Coronary artery (tissue), 2 donors: ENCODE data around the gene MRGPRF.

Source experiments
- DNase-seq: peaks from one replicate; pipeline ENCODE4 v3.0.0-alpha.2; 2017; ENCODE audit warnings: low spot score
- H3K27ac ChIP-seq, 2 donors: fragments of 200-600 bp; sonication (generic); one replicate each; pipeline ENCODE4 v1.5.1; 2016 to 2019
- H3K4me3 ChIP-seq: fragments of 200-600 bp; sonication (generic); 2 replicates; pipeline ENCODE4 v1.5.1; 2016; ENCODE audit warnings: mild to moderate bottlenecking, moderate library complexity
- CTCF ChIP-seq: fragments of 200-600 bp; sonication (generic); IDR thresholded peaks from one replicate; pipeline ENCODE4 v1.5.1; 2019; ENCODE audit warnings: antibody characterized with exemption

Gene MRGPRF

GRCh38 chr11:69010361-69010891, 2.6 kb downstream of the MRGPRF start:
- DNase-seq: no peak
- H3K4me3 ChIP-seq: peak overlapping the region; percentile 82
- no peak for TF ChIP-seq CTCF
- H3K27ac ChIP-seq: peak overlapping the region; percentile 92 to 97

DNA sequence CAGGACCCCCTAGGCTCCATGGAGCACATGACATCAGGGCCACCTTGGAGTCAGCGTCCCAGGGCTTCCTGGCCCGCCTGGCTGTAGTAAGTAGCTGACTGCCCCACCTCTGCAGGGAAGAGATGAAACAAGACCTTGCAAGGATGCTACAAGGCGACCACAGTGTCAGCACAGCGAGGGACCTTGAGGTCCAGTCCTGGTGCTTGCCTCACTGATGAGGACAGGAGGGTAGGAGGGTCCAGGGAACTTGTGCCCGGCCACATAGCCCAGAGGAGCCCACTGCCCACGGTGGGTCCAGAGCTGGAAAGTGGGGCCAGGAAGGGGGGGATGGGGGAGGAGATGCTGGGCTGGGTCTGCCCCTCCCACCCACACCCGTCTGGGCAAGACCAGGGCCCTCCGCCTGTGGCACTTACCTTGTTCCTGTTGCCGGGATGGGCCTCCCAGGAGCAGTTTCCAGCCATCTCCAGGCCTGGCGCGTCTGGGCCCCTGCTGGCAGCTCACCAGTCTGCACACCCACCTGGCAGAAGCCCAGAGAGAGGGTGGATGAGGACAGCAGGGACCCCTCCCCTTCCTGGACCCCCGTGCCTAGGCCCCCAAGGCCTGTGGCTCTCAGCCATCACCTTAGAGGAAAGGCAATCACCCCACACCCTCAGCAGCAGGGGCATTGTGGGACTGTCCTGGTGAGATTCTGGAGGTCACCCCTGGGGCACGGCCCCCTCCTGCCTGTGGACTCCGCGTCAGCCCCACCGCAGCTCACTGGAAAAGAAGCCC, 3.4 kb downstream of the MRGPRF start:
- peak; percentile 73 for DNase-seq
- H3K27ac ChIP-seq: peak overlapping the region; percentile 92 to 97
- peak overlapping the region; percentile 82 for H3K4me3 ChIP-seq
- no peak for TF ChIP-seq CTCF

DNA sequence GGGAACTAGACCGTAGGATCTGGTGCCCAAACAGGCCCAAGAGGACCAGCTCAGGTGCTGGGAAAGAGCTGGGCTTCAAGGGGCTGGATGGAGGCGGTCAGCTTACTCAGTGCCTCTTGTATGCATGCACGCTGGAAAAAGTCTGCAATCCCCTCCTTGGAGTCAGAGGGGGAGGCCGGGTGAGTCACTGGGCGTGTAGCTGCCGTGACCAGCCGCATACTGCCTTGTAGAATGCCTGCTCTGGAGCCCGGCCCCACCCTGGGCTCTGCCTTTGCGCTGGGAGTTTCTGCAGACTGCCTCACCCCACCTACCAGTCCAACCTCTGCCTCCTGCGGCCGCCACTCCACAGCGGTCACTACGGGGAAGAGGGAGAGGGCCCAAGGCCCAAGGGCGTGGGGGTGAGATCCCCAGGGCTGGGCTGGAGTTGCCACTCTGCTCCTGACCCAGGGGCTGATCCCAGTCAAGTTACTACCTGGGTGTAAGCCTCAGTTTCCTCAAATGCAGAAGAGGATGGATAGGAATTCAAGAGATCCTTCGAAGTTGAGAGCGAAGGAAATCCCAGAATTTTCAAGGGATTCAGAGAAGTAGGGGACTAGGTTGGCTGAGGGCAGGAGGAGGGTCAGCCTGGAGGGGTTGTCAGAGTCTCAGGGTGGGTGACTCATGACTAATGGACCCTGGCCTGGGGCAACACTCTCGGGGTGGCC, 4.2 kb downstream of the MRGPRF start:
- Histone ChIP-seq H3K27ac (peak overlapping the region; percentile 92 to 97), H3K4me3 (peak overlapping the region; percentile 82)
- no peak for TF ChIP-seq CTCF
- DNase-seq: peak; percentile 97

- H3K27ac ChIP-seq: peak overlapping the region; percentile 92 to 97
- H3K4me3 ChIP-seq: peak overlapping the region; percentile 82
- no peak for DNase-seq
- no peak for TF ChIP-seq CTCF
Observed at GRCh38 chr11:69007975-69008381, 5.1 kb downstream of the MRGPRF start.

GRCh38 chr11:69006816-69007215, 6.2 kb downstream of the MRGPRF start:
- H3K4me3 ChIP-seq: no peak overlapping the region
- no peak for TF ChIP-seq CTCF
- H3K27ac ChIP-seq: peak overlapping the region in 1 of 2 donors; percentile 97
- DNase-seq: peak; percentile 29

DNA sequence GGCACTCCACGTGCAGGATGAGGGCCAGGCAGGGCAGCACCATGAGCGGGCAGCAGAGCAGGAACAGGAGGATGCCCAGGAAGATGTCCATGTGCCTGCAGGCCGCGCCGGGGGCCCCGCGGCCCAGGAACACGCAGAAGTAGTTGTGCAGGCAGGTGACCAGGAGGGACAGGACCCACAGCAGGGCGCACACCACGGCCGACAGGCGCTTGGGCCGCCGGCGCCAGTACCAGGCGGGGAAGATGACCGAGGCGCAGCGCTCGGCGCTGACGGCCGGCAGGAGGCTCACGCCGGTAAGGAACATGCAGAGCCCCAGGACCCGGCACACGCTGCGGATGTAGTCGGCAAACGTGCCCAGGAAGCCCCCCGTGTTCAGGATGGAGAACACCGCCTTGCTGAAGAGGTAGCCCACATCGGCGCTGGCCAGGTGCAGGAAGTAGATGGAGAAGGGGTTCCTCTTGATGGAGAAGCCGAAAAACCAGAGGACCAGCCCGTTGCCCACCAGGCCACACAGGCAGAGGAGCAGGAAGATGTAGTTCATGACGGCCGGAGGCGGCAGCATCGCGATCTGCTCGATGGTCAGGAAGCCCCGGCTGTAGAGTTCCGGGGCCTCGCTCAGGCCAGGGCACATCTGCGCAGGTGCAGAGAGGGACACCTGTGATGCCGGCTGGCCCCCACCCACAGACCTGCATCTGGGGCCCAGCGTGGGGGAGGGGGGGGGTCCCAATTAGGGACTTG, 7.2 kb downstream of the MRGPRF start:
- Histone ChIP-seq H3K4me3 (no peak overlapping the region), H3K27ac (peak overlapping the region in 1 of 2 donors; percentile 88)
- no peak for TF ChIP-seq CTCF
- DNase-seq: peak; percentile 68
